Measurements from ENCODE around the gene CC2D1A.

Gene CC2D1A

GRCh38 chr19:13938301-13939064, 32.5 kb downstream of the CC2D1A start, which contains the start of gene PODNL1:
TSS of gene PODNL1 (minus strand) at chr19:13938417. CDS start at chr19:13938181, 236 bp downstream.
- peaks cover 3% of the 10 kb centered on the region; the same call in 1 of the 2 replicates for H3K27me3 ChIP-seq (ENCODE audit: control insufficient read depth, low read length)
- no peaks in the 10 kb centered on the region for H3K79me2 ChIP-seq (ENCODE audit: control insufficient read depth, low read length)
- no peaks in the 10 kb centered on the region for H3K9me2 ChIP-seq (replicated peaks; ENCODE audit: control insufficient read depth, low read length)
- no peak within 1 kb of the TSS for H3K4me3 ChIP-seq (ENCODE audit: low read length)
- H3K27ac ChIP-seq (ENCODE audit: low read depth, low read length): no peak within 1 kb of the TSS
- H3F3A ChIP-seq (ENCODE audit: control insufficient read depth, insufficient read depth): no peaks in the 10 kb centered on the region
- H3K4me1 ChIP-seq (ENCODE audit: control insufficient read depth, low read length): no peaks in the 10 kb centered on the region
- H3K36me3 ChIP-seq (ENCODE audit: control insufficient read depth, low read length): no peaks in the 10 kb centered on the region
- peaks cover 5% of the 10 kb centered on the region; the same call in 1 of the 2 replicates for H3K9me3 ChIP-seq (ENCODE audit: control insufficient read depth, insufficient read depth, low read length)
- no peak within 1 kb of the TSS for H3K4me2 ChIP-seq (ENCODE audit: low read length)
- TF ChIP-seq EZH2phosphoT487 (IDR thresholded peaks at IDR 0.05; ENCODE audit: borderline replicate concordance, low read length): no peak
- TF ChIP-seq CTCF (IDR thresholded peaks at IDR 0.05; ENCODE audit: low read depth, low read length, poor library complexity, severe bottlenecking): no peak
- no peaks in the 10 kb centered on the region for H4K20me1 ChIP-seq (ENCODE audit: control insufficient read depth, insufficient read depth, low read depth, low read length)

GRCh38 chr19:13942023-13942684, 36.2 kb downstream of the CC2D1A start:
- H3K27ac ChIP-seq (ENCODE audit: low read depth, low read length): no peak overlapping the region
- no peaks in the 10 kb centered on the region for H3K79me2 ChIP-seq (ENCODE audit: control insufficient read depth, low read length)
- H3K4me2 ChIP-seq (ENCODE audit: low read length): no peak overlapping the region
- no peaks in the 10 kb centered on the region for H3F3A ChIP-seq (ENCODE audit: control insufficient read depth, insufficient read depth)
- no peaks in the 10 kb centered on the region for H4K20me1 ChIP-seq (ENCODE audit: control insufficient read depth, insufficient read depth, low read depth, low read length)
- TF ChIP-seq CTCF (IDR thresholded peaks at IDR 0.05; ENCODE audit: low read depth, low read length, poor library complexity, severe bottlenecking) (no peak), EZH2phosphoT487 (IDR thresholded peaks at IDR 0.05; ENCODE audit: borderline replicate concordance, low read length) (no peak)
- H3K9me3 ChIP-seq (ENCODE audit: control insufficient read depth, insufficient read depth, low read length): peaks cover 5% of the 10 kb centered on the region; the same call in 1 of the 2 replicates
- peaks cover 3% of the 10 kb centered on the region; the same call in 1 of the 2 replicates for H3K27me3 ChIP-seq (ENCODE audit: control insufficient read depth, low read length)
- no peaks in the 10 kb centered on the region for H3K4me1 ChIP-seq (ENCODE audit: control insufficient read depth, low read length)
- H3K9me2 ChIP-seq (replicated peaks; ENCODE audit: control insufficient read depth, low read length): no peaks in the 10 kb centered on the region
- H3K4me3 ChIP-seq (ENCODE audit: low read length): no peak overlapping the region
- no peaks in the 10 kb centered on the region for H3K36me3 ChIP-seq (ENCODE audit: control insufficient read depth, low read length)

GRCh38 chr19:13946414-13946813, 40.4 kb downstream of the CC2D1A start:
- peaks cover under 1% of the 10 kb centered on the region for H3K4me1 ChIP-seq (ENCODE audit: control insufficient read depth, low read length)
- no peak overlapping the region for H3K27ac ChIP-seq (ENCODE audit: low read depth, low read length)
- TF ChIP-seq CTCF (IDR thresholded peaks at IDR 0.05; ENCODE audit: low read depth, low read length, poor library complexity, severe bottlenecking) (no peak), EZH2phosphoT487 (IDR thresholded peaks at IDR 0.05; ENCODE audit: borderline replicate concordance, low read length) (no peak)
- no peaks in the 10 kb centered on the region for H3K9me2 ChIP-seq (replicated peaks; ENCODE audit: control insufficient read depth, low read length)
- H3K4me3 ChIP-seq (ENCODE audit: low read length): no peak overlapping the region
- H3K9me3 ChIP-seq (ENCODE audit: control insufficient read depth, insufficient read depth, low read length): peaks cover 5% of the 10 kb centered on the region; the same call in 1 of the 2 replicates
- H3K27me3 ChIP-seq (ENCODE audit: control insufficient read depth, low read length): no peaks in the 10 kb centered on the region
- H3K79me2 ChIP-seq (ENCODE audit: control insufficient read depth, low read length): no peaks in the 10 kb centered on the region
- no peaks in the 10 kb centered on the region for H3K36me3 ChIP-seq (ENCODE audit: control insufficient read depth, low read length)
- H3K4me2 ChIP-seq (ENCODE audit: low read length): no peak overlapping the region
- H3F3A ChIP-seq (ENCODE audit: control insufficient read depth, insufficient read depth): no peaks in the 10 kb centered on the region
- H4K20me1 ChIP-seq (ENCODE audit: control insufficient read depth, insufficient read depth, low read depth, low read length): no peaks in the 10 kb centered on the region

Data from DOHH2 (cell line).